Neural cell (in vitro differentiated cells): ENCODE measurements around the gene SPAG6.

Source experiments
- EP300 ChIP-seq: fragments of 450-650 bp; conservative IDR thresholded peaks from 2 replicates; pipeline ENCODE4 v1.6.1; 2014; ENCODE audit warnings: antibody characterized with exemption, mild to moderate bottlenecking, moderate library complexity; ENCODE audit not compliant: poor library complexity, severe bottlenecking
- EZH2 ChIP-seq: fragments of 200-600, 300-800 bp; shearing (Covaris generic), sonication (generic); IDR thresholded peaks from 2 replicates; pipeline ENCODE4 v1.6.1; 2014; ENCODE audit warnings: antibody characterized with exemption, low read length, borderline replicate concordance, mild to moderate bottlenecking; ENCODE audit not compliant: insufficient read depth, poor library complexity, severe bottlenecking
- MXI1 ChIP-seq: fragments of 450-650 bp; conservative IDR thresholded peaks from 2 replicates; pipeline ENCODE4 v1.6.1; 2014; ENCODE audit warnings: antibody characterized with exemption, mild to moderate bottlenecking; ENCODE audit not compliant: poor library complexity, severe bottlenecking
- POLR2AphosphoS5 ChIP-seq: IDR thresholded peaks from 2 replicates; pipeline ENCODE4 v1.6.1; 2012
- RAD21 ChIP-seq: fragments of 450-650 bp; conservative IDR thresholded peaks from 2 replicates; pipeline ENCODE4 v1.6.1; 2014; ENCODE audit warnings: antibody characterized with exemption, mild to moderate bottlenecking, moderate library complexity
- SMC3 ChIP-seq: fragments of 450-650 bp; conservative IDR thresholded peaks from 2 replicates; pipeline ENCODE4 v1.6.1; 2014; ENCODE audit warnings: antibody characterized with exemption, mild to moderate bottlenecking, moderate library complexity; ENCODE audit not compliant: poor library complexity
- TAF1 ChIP-seq: IDR thresholded peaks from 2 replicates; pipeline ENCODE4 v1.6.1; 2012; ENCODE audit warnings: low read depth
- TF ChIP-seq, protein P1 (sequence below): fragments of 450-650 bp; IDR thresholded peaks from 2 replicates; pipeline ENCODE4 v1.5.1; 2014; ENCODE audit warnings: antibody characterized with exemption, mild to moderate bottlenecking, moderate library complexity; ENCODE audit not compliant: poor library complexity, severe bottlenecking
- TF ChIP-seq, protein P2 (sequence below): IDR thresholded peaks from 2 replicates; pipeline ENCODE4 v1.6.1; 2012; ENCODE audit warnings: borderline replicate concordance

DNA sequence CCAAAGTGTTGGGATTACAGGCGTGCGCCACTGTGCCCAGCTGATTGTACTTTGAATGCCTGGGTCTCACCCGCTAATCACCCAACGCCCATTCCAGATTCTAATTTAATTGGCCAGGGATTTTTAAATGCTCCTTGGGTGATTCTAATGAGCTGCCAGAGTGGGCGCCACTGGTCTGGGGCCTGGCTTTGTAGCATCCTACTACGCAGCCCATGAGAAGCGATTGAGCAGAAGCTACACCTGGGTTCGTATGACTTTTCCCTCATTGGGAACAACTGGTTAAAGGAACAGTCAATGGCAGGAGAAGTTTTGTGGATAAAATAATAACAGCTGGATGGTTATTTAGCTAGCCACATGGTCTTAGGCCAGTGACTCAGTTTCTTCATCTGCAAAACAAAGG is 108.0 kb downstream of the SPAG6 start:
- TF ChIP-seq, protein P1, sequence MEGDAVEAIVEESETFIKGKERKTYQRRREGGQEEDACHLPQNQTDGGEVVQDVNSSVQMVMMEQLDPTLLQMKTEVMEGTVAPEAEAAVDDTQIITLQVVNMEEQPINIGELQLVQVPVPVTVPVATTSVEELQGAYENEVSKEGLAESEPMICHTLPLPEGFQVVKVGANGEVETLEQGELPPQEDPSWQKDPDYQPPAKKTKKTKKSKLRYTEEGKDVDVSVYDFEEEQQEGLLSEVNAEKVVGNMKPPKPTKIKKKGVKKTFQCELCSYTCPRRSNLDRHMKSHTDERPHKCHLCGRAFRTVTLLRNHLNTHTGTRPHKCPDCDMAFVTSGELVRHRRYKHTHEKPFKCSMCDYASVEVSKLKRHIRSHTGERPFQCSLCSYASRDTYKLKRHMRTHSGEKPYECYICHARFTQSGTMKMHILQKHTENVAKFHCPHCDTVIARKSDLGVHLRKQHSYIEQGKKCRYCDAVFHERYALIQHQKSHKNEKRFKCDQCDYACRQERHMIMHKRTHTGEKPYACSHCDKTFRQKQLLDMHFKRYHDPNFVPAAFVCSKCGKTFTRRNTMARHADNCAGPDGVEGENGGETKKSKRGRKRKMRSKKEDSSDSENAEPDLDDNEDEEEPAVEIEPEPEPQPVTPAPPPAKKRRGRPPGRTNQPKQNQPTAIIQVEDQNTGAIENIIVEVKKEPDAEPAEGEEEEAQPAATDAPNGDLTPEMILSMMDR: no peak
- TF ChIP-seq TAF1 (no peak), EP300 (no peak), EZH2 (no peak), POLR2AphosphoS5 (no peak), RAD21 (no peak), SMC3 (no peak), MXI1 (no peak)
- TF ChIP-seq, protein P2, sequence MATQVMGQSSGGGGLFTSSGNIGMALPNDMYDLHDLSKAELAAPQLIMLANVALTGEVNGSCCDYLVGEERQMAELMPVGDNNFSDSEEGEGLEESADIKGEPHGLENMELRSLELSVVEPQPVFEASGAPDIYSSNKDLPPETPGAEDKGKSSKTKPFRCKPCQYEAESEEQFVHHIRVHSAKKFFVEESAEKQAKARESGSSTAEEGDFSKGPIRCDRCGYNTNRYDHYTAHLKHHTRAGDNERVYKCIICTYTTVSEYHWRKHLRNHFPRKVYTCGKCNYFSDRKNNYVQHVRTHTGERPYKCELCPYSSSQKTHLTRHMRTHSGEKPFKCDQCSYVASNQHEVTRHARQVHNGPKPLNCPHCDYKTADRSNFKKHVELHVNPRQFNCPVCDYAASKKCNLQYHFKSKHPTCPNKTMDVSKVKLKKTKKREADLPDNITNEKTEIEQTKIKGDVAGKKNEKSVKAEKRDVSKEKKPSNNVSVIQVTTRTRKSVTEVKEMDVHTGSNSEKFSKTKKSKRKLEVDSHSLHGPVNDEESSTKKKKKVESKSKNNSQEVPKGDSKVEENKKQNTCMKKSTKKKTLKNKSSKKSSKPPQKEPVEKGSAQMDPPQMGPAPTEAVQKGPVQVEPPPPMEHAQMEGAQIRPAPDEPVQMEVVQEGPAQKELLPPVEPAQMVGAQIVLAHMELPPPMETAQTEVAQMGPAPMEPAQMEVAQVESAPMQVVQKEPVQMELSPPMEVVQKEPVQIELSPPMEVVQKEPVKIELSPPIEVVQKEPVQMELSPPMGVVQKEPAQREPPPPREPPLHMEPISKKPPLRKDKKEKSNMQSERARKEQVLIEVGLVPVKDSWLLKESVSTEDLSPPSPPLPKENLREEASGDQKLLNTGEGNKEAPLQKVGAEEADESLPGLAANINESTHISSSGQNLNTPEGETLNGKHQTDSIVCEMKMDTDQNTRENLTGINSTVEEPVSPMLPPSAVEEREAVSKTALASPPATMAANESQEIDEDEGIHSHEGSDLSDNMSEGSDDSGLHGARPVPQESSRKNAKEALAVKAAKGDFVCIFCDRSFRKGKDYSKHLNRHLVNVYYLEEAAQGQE: no peak
